Astrocyte (in vitro differentiated cells and primary cell): ENCODE data around the gene SGIP1.

ENCODE experiments used
- EZH2 ChIP-seq: IDR thresholded peaks from 2 replicates; pipeline ENCODE4 v1.6.1; 2012; ENCODE audit warnings: mild to moderate bottlenecking, low read length, inconsistent platforms; ENCODE audit not compliant: insufficient read depth
- TF ChIP-seq, protein P1 (sequence below): IDR thresholded peaks from 2 replicates; pipeline ENCODE4 v1.5.1; 2011; ENCODE audit warnings: low read depth, mild to moderate bottlenecking, inconsistent platforms, low read length, moderate library complexity; ENCODE audit not compliant: insufficient read depth

DNA sequence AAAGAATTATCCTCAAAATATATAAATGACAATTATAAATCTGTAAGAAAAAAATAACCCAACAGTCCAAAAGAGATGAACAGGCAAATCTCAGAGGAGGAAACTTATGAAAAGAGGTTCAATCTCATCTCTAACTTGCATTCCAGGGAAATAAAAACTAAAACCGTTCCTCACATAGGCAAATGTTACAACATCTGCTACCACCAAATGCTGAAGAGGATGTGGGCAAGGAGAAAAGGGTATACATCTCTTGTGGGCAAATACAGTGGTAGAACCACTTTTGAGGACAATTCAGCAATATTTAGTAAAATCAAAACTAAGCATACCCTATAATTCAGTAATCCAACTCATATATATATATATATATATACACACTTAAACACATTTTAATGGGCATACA, 33.7 kb upstream of the SGIP1 start:
- TF ChIP-seq, protein P1, sequence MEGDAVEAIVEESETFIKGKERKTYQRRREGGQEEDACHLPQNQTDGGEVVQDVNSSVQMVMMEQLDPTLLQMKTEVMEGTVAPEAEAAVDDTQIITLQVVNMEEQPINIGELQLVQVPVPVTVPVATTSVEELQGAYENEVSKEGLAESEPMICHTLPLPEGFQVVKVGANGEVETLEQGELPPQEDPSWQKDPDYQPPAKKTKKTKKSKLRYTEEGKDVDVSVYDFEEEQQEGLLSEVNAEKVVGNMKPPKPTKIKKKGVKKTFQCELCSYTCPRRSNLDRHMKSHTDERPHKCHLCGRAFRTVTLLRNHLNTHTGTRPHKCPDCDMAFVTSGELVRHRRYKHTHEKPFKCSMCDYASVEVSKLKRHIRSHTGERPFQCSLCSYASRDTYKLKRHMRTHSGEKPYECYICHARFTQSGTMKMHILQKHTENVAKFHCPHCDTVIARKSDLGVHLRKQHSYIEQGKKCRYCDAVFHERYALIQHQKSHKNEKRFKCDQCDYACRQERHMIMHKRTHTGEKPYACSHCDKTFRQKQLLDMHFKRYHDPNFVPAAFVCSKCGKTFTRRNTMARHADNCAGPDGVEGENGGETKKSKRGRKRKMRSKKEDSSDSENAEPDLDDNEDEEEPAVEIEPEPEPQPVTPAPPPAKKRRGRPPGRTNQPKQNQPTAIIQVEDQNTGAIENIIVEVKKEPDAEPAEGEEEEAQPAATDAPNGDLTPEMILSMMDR: no peak
- TF ChIP-seq EZH2: no peak
